ENCODE results near the gene SCML1.

- TF ChIP-seq, protein P1, sequence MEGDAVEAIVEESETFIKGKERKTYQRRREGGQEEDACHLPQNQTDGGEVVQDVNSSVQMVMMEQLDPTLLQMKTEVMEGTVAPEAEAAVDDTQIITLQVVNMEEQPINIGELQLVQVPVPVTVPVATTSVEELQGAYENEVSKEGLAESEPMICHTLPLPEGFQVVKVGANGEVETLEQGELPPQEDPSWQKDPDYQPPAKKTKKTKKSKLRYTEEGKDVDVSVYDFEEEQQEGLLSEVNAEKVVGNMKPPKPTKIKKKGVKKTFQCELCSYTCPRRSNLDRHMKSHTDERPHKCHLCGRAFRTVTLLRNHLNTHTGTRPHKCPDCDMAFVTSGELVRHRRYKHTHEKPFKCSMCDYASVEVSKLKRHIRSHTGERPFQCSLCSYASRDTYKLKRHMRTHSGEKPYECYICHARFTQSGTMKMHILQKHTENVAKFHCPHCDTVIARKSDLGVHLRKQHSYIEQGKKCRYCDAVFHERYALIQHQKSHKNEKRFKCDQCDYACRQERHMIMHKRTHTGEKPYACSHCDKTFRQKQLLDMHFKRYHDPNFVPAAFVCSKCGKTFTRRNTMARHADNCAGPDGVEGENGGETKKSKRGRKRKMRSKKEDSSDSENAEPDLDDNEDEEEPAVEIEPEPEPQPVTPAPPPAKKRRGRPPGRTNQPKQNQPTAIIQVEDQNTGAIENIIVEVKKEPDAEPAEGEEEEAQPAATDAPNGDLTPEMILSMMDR (conservative IDR thresholded peaks at IDR 0.05): no peak
- no peak for TF ChIP-seq ZFX (IDR thresholded peaks at IDR 0.05)
These were observed 61.6 kb downstream of the SCML1 start for GRCh38 chrX:17798921-17799320.

Data from C4-2B (cell line).